Daoy (cell line): Measurements from ENCODE around the gene CTPS1. TPM values are rescaled to one million over a fixed set of nuclear protein-coding genes. Genes with fewer than 3 reads are reported as not detected.

Source experiments
- DNase-seq: peaks from one replicate; pipeline ENCODE4 v3.0.0-alpha.2; 2015; ENCODE audit warnings: low read depth
- total RNA-seq: library from RNA; depleted of rRNA; stranded (reverse); fragments of >200 nt; shearing (Covaris generic); gene quantifications from 2 replicates; pipeline ENCODE4 v1.2.3, GENCODE V29; 2014

Gene CTPS1
- total RNA-seq, 1 experiment from 2014 or later, result 60.7 TPM

DNA sequence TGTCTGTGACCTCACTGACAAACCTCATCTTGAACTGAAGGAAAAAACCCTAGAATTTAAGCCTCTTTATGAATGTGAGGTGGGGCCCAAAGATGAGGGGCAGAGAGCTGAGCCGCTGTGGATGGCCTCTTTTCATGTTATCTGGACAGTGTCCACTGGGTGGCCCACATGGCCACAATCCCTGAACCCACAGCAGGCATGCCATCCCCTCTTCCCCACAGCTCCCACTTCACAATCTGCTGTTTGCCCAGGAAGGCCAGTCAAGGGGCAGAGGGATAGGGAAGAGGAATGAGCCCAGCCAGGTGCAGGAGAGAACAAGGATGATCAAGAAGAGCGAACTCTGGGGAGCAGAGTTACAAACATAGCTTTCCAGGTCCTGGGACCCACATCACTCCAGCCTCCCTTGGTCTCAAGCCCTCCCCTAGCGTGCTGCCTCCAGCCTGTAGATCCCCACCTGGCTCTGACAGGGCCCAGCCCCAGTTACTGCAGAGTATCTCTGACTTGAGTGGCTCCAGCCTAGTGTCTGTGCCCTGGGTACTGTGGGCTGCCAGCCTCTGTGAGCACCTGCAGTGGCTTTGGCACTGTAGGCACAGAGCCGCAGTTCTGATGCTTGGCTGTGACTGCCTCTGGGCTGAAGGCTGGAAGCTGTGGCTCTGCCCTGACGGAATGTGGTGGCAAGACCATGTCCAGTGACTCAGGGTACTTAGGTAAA, 43.9 kb downstream of the CTPS1 start:
- DNase-seq, result no peak

DNA sequence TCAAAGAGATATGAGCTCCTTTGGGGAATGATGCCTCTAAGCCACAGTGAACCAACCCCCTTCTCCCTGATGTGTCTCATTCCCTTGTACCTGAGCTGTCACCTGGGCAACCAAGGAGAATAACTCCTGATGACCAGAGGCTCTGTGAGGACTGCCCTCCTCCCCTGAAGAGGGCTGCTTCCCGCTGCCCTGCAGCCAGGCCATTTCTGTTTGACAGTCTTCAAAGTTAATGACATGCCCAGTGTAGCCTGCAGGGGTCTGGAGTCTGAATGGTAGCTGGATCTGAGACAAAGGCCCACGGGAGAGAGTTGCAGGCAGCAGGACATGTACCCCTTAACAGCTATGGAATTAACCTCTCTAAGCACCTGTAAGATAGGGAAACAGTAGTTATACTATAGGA, 45.5 kb downstream of the CTPS1 start:
- DNase-seq, result no peak

DNA sequence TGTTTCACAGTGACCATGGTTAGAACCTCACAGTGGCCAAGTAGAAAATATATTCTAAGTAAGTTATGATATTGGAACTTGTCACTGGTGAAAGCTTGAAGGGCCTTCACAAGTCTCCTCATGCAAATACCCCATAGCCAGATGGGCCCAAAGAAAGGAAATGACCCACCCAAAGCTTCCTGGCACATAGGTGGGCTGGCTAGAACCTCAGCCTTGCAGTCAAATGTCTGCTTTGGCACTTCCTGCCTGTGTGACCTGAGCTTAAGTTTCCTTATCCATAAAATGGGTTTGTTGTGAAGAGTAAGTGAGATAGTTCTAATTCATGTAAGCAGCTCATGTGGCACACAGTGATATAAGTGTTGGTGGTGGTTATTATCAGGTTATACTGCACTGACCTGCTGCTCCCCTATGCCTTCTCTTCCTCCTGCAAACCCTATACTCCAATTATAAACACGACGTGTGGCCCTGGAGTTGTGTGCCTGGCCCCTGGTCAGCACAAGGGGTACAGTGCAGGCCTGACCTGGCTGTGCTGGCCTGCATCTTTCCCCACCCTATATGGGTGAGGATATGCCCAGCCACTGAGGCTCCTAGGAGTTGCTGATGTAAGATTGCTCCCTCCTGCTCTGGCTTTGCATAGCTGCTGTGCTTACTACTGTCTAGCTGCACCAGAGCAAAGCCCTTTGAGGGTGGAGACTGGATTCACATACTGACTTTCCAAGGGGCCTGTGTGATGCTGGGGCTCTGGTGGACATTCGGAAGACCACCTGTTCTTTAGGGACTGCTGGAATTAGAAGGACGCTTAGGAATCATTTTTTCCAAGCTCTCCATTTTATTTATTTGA, 46.7 kb downstream of the CTPS1 start:
- DNase-seq, result no peak

DNA sequence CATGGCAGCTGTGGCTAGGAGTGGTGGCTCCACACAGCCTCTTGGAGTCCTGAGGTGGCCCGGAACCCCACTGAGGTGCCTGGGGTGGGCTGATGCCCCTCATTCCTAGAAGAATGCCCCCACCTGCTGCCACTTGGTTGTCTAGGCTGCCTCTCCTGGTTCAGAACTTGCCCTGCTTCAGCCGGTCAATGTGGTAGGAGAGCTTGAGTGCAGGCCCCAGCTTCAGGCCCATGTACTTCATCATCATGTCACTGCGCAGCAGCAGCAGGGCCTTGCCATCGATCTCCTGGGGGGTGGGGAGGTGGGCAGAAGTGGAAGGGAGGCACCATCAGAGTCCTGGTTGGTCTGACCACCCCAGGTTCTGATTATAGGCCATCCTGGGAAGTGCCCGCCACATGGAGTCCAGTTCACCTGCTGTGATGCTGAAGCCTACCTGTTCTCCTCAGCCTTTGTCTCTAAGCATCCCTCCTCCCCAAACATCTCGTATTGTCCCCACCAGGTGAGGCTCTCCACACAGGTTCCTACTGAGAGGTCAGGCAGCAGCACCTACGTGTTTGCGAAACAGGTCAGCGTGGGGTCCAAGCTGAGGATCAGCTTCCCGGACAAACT, 48.6 kb downstream of the CTPS1 start:
- DNase-seq, result no peak

DNA sequence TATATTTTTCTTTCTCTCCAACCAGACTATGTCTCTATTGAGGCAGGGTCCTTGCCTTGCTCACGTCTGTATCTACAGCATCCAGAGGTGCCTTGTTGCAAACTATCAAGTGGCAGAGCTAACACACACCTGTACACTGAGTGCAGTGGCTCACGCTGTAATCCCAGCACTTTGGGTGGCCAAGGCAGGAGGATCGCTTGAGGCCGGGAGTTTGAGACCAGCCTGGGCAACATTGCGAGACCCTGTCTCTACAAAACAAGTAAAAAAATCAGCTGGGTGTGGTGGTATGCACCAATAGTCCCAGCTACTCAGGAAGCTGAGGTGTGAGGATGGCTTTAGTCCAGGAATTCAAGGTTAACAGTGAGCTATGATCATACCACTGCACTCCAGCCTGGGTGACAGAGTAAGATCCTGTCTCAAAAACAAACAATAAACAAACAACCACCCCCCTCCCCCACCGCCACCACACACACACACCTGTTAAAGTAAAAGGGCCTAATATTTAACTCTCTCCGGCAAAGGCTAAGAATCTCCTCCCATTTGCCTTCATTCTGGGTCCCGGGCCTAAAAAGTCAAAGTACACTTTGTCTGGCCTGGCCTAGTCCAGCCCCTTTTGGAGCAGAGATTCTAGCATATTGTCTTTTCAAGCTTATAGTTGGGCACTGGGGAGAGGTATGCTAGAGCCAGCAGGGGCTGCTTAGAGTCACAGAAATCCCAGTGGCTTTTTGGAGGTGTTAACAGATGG, 51.5 kb downstream of the CTPS1 start:
- no peak for DNase-seq

DNA sequence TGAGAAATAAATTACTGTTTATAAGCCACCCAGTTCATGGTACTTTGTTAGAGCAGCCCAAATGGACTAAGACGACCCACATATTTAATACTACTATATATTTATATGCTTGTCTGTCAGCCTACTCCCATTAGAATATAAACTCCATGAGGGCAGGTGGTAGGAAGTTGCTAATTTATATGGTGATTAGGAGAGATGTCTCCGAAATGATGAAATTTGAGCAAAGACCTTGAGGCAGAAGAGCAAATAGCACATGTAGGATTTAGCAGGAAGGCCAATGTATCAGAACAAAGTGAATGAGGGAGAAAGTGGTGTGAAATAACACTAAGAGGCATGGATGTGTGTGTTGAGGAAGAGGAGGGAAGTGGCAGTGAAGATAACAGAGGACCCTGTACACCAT, 52.7 kb downstream of the CTPS1 start:
- DNase-seq, result no peak

DNA sequence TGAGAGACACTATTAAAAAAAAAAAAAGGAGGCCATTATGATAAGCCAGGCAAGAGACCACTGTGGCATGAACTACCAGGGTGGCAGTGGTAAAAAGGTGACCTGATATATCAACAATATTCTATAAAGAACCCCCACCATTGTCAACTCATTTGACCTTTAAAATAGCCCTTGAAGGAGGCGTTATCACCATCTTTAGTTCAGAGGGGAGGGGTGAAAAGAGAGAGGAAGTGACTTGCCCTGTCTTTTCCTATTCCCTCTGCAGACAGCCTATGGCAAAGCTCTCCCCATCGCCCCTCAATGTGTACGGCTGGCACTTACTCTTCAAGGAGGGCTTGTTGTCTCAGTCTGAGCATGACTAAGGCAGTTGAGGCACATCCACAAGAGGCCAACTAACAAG, 53.8 kb downstream of the CTPS1 start:
- no peak for DNase-seq

DNA sequence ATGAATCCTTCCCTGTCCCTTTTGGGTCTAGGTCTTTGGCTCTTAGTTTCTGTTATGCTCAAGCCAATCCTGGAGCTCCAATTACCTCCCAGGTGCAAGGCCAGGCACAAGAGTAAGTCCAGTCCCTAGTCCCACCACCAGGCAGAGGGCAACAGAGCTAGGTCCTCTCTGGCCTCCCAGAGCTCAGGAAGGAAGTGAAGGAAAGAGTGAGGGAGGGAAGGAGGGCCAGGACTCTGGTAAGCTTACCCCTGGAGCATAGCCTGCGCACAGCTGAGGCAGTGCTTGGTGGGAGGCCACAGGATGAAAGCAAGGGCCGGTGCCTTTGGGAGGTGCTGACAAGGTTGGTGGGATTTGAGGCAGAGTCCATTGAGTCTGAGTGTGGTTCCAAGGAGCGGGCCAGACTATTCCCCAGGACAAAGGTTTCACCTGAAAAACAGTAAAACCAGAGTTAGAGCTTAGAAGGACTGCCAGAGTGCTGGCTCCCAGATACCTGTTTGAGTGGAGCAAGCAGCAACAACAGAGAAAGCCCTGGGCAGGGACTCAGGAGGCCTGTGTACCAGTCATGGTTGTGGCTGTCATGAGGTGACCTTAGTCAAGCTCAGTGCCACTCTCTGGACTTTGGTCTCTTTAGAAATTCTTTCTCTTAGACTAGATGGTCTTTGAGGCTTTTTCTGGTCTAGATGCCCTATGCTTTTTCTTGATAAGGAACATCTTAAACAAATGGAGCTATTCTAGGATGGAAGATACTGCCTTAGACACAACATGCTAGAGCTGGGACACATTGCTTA, 57.8 kb downstream of the CTPS1 start:
- no peak for DNase-seq

DNA sequence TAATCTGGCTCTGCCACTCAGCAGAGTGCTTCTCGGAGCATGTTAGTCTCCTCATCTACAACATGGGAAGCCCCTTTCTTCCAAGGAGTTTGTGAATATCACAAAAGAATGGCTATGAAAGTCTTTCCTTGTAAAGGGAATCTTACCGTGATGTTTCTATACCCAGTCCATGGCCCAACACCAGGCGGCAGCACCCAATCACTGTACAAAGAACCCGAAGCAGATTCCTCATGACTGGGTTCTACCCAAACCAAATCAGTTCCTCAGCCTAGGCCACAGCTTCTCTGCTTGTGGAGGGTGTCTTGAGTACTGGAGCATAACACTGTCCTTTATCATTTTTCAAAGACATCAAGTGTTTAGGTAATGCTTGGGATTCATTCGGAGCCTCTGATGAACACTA, 58.6 kb downstream of the CTPS1 start:
- DNase-seq, result no peak

DNA sequence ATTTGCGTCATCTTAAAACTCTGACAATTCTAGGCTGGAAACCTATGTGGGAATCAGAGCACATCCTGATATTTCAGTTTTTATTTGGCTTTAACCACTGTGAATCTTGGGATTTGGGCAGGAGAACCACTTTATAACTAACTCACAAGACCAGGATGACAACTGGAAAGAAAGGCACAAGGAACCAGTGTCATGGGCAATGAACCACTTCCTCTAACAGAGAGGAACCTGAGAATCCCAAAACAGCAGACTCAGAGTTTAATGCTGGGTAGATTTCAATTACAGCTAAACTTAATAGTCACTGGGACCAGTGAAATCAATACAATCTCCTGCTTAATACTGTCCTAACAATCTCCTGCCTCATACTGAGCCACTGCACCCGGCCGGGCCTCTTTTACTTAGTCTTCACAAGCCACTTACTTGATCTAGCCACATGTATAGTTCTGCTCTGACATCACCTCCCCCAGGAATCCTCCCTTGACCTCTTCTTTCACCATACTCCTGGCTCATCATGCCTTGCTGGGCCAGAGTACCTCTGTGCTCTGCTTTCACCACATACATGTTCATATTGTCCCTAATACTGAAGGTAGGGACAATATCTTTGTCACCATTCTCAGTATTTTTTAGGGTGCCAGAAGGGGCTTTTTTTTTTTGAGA, 62.2 kb downstream of the CTPS1 start:
- no peak for DNase-seq

DNA sequence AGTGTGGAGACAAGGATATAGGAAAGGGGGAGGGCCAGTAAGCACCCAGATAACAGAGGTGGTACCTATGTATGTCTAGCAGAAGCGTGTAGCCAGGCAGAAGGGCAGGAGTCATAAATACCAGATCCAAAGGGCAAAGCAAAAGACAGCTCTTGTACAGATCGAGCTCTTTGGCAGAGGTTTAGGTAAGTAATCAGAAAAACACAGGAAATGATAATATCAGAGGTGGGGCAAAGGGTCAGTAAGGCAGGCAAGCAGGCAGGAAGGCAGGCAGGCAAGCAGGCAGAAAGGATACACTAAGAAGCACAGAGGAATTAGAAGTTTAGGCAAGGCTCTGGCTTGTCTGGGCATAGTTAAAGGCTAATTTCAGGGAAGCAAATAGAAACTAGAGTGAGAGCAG, 64.7 kb downstream of the CTPS1 start:
- DNase-seq, result no peak

DNA sequence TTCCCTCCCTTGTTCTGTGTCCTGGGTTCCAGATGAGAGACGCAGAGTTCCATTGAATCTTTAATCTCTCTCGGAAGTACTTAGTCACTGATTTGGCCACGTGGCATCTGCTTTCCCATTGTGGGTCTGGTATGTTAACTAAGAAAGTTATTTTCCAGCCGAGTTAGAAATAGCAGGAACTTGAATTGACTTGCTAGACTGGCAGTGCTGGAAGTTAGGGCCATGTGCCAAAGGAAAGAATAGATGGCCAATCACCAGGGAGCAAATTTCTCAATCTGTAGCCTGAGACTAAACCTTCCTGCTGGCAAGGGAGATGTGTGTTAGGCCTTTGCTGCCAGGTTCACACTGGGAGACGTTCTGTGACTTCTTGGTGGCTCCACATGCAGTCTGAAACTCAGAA, 66.2 kb downstream of the CTPS1 start:
- no peak for DNase-seq

DNA sequence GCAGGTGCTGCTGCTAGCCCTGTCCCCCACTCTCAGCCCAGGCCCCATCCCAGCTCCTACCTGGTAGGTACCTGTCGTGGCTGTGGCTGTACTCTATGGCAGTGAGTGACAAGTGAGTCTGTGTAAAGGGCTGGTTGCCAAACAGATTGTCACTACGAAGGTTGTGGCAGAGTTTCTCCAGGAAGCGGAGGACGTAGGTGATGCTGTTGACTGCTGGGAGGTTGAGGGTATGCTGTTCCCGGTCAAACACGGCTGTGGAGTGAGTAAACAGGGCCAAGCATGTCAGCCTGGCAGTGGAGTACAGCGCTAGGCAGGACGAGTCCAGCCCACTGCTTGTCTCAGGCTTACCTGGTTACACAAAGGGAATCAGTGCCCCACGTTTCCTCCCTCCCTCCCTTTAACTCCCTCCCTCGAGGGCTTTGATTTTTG, 66.9 kb downstream of the CTPS1 start:
- DNase-seq, result no peak

DNA sequence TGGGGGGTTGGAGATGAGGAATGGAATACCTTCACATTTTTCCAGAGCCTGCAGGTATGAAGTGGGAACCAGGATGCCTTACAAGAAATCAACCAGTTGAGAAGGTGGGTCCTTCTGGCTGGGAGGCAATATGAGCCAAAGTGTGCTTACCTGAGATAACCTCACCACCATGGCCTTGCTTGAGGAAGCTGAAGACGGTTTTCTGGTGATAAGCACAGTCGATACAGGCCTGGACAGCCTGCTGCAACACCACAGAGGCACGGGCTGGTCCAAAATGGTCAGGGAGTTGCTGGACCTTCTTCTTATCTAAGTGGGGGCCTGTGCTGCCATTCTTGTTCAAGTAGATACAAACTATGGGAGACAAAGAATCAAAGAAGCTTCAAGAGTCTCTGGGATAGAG, 69.0 kb downstream of the CTPS1 start:
- DNase-seq, result no peak

DNA sequence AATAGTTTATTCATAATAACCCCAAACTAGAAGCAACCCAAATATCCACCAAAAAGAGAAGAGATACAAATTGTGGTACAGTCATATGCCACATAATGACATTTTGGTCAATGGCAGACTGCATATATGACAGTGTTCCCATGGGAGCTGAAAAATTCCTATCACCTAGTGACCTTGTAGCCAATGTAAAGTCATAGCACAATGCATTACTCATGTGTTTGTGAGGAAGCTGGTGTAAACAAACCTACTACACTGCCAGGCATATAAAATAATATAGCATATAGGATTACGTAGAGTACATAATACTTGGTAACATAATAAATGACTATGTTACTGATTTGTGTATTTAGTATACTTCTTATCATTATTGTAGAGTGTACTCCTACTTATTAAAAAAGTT, 71.5 kb downstream of the CTPS1 start:
- DNase-seq, result no peak

DNA sequence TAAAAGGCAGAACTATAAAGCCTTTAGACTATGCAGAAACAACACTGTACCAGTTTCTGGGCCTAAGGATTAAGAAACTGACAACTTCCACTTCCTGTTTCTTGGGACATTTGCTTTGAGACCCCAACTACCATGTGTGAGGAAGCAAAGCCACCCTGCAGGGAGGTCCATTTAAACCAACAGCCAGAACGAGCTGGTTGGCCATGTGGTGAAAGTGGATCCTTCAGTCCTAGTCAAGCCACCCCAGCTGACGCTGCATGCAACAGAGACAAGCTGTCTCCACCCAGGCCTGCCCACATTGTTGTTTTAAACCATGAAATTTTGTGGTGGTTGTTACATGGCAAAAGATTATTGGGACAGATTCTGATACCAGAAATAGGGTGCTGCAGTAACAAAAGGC, 73.8 kb downstream of the CTPS1 start:
- no peak for DNase-seq

DNA sequence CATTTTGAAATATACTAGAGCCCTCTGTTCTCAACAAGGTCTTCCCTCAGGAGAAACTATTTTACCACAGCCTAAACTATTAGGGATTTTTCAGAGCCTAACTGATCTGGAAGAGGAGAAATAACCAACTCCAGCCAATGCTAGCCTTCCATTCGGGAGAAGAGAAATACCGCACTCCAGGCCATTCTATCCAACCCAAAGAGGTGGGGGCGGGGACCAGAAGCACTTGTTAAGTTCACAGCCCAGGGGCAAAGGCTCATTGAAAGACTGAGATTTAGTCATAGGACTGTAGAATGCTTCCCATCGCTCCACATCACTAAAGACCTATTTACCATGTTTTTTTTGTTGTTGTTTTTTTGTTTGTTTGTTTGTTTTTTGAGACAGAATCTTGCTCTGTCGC, 77.4 kb downstream of the CTPS1 start:
- DNase-seq, result no peak
